ENCODE data around the gene HPD.

Gene HPD

DNA sequence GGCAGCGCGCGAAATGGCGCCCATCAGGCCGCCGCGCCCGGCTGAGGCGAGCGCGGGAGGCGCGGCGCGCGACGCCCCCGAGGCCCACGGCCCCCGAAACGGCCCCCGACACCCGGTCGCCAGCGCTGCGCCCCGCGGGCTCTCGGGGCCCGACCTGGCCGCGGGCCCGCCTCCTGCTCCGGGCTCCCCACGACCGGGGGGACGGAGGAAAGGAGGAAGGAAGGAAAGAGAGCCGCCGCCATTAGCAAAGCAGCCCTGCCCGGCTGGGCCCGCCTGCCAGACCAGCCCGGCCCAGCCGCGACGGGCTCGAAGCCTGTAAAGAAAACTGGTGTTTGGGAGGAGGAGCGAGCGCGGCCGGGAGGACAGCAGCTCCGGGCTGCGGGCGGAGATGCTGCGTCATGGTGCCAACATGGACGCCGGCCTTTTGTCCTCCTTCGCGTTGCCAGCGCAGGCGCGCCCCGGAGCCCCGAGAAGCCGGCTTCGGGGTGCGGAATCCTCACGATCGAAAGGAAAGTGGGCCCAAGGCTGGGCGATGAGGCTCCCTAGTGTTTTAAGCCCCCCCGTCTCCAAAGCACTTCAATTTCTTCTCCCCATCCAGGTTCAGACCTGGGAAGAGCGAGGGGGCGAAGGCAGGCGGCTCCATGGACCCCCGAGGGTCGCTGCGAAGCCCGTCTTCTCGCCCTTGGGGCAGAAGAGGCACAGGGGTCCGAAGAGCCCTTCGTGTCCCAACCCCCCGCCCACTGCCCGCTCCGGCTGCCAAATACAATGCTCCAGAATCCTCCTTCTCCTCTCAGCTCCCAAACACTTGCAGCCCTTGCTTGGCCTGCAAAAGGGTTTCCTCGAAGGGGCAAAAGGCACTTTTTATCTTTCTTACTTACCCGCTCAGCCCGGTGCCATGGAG is 57.7 kb downstream of the HPD start:
- peaks cover 0 to 10% of the 10 kb centered on the region in 2 donors for H3K36me3 ChIP-seq (ENCODE audit: control insufficient read depth in 1 of 2, insufficient read depth in 2 of 2, low read length in 2 of 2)
- peak overlapping the region; percentile 78 to 82 for H3K4me3 ChIP-seq (ENCODE audit: low read depth in 1 of 2, low read length in 2 of 2)
- H3K27ac ChIP-seq (ENCODE audit: low read length): peak overlapping the region; percentile 99
- H3K9me3 ChIP-seq (ENCODE audit: control insufficient read depth in 1 of 2, low read length in 2 of 2): no peaks in the 10 kb centered on the region
- H3K4me1 ChIP-seq (ENCODE audit: control insufficient read depth in 1 of 2, insufficient read depth in 2 of 2, low read length in 2 of 2): peaks cover 27 to 36% of the 10 kb centered on the region in 2 donors
- H3K27me3 ChIP-seq (ENCODE audit: low read depth, low read length): no peaks in the 10 kb centered on the region

DNA sequence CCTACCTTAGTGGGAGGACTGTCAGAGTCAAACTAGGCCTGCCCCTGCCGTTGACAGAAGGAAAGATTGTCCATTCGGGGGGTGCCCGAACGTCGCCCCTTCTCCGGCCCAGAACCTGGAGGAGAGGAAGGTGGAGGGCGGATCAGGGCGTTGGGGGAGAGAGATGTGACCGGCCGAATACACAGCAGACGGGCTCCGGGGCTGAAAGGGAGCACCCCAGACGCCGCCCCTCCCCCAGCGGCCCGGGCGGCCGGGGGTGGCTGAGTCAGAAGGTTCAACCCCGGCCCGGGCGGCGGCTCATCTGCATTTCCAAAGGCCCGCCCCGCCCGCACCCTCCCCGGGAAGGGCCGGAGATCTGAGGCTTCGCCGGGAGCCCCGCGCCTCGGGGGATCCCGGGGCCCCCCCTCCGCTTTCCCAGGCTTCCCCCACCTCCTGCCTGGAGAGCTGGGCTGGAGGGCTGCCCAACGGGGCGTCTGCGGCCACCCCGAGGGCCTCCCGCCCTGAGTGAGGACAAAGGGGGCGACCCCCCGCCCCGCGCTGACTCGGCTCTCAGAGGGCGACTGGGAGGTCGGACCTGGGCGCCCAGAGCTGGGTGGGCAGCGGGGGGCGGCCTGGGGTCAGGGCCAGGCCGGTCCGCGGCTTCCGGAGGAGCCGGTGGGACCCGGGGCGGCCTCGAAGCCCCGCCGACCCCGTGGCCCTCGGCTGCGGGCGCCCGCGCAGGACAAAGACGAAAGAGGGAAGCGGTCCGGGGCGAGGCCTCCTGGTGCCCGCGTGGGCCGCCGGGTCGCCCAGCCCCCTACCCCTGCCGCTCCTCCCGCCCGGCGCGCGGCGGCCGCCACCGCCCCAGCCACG is 58.6 kb downstream of the HPD start:
- peak overlapping the region; percentile 42 to 61 for H3K4me3 ChIP-seq (ENCODE audit: low read depth in 1 of 2, low read length in 2 of 2)
- H3K9me3 ChIP-seq (ENCODE audit: control insufficient read depth in 1 of 2, low read length in 2 of 2): no peaks in the 10 kb centered on the region
- H3K36me3 ChIP-seq (ENCODE audit: control insufficient read depth in 1 of 2, insufficient read depth in 2 of 2, low read length in 2 of 2): peaks cover 0 to 10% of the 10 kb centered on the region in 2 donors
- peaks cover 30 to 41% of the 10 kb centered on the region in 2 donors for H3K4me1 ChIP-seq (ENCODE audit: control insufficient read depth in 1 of 2, insufficient read depth in 2 of 2, low read length in 2 of 2)
- peak overlapping the region; percentile 60 for H3K27ac ChIP-seq (ENCODE audit: low read length)
- no peaks in the 10 kb centered on the region for H3K27me3 ChIP-seq (ENCODE audit: low read depth, low read length)

DNA sequence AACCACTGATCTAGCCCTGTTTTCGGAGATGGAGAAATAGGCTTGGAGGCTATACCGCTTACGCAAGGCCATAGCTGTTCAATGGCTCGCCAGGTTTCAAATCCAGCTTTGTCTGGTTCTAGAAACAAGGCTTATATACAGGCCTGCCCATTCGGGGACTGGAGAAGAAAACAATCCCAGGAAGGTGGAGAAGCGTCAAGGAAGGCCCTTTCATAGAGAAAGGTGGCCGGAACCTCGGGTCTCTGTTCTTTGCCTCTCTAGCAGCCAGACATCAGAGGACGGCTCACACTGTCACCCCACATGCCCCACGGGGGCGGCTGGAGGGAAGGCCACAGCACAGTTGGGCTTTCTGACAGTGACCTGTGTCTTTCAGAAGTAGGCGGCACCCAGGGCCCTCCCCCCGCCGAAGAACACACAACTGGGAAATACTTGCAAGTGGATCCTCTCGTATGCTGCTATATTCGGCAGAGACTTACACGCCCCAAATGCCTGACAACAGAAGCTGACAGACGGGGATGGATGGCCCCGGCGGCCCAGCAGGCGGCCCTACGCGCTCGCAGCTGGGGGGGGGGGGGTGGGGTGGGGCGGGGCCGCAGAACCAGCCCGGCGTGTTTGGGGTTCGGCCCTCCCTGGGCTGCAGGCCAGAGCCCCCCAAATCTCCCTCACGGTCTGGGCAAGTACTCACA is 59.4 kb downstream of the HPD start:
- H3K27ac ChIP-seq (ENCODE audit: low read length): peak overlapping the region; percentile 94
- peak overlapping the region; percentile 61 to 62 for H3K4me3 ChIP-seq (ENCODE audit: low read depth in 1 of 2, low read length in 2 of 2)
- H3K9me3 ChIP-seq (ENCODE audit: control insufficient read depth in 1 of 2, low read length in 2 of 2): no peaks in the 10 kb centered on the region
- no peaks in the 10 kb centered on the region for H3K27me3 ChIP-seq (ENCODE audit: low read depth, low read length)
- H3K36me3 ChIP-seq (ENCODE audit: control insufficient read depth in 1 of 2, insufficient read depth in 2 of 2, low read length in 2 of 2): peaks cover 0 to 10% of the 10 kb centered on the region in 2 donors
- peaks cover 37 to 48% of the 10 kb centered on the region in 2 donors for H3K4me1 ChIP-seq (ENCODE audit: control insufficient read depth in 1 of 2, insufficient read depth in 2 of 2, low read length in 2 of 2)

DNA sequence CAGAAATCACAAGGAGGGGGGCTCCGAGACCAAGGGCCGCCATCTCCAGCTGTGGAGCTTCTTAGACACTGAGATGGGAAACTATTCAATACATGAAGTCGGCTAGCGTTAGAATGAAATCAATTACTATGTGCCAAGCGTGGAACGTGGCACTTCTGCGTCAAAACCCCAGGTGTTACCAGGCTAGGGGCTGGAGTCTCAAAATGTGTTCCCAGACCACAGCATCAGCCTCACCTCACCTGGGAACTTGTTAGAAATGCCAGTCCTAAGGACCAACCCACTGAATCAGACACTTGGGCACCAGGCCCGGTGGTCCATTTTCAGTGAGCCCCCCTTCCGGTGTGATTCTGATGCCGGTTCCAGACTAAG is 59.9 kb downstream of the HPD start:
- no peaks in the 10 kb centered on the region for H3K9me3 ChIP-seq (ENCODE audit: control insufficient read depth in 1 of 2, low read length in 2 of 2)
- peak overlapping the region; percentile 94 for H3K27ac ChIP-seq (ENCODE audit: low read length)
- H3K36me3 ChIP-seq (ENCODE audit: control insufficient read depth in 1 of 2, insufficient read depth in 2 of 2, low read length in 2 of 2): peaks cover 0 to 10% of the 10 kb centered on the region in 2 donors
- H3K27me3 ChIP-seq (ENCODE audit: low read depth, low read length): no peaks in the 10 kb centered on the region
- peaks cover 37 to 54% of the 10 kb centered on the region in 2 donors for H3K4me1 ChIP-seq (ENCODE audit: control insufficient read depth in 1 of 2, insufficient read depth in 2 of 2, low read length in 2 of 2)
- H3K4me3 ChIP-seq (ENCODE audit: low read depth in 1 of 2, low read length in 2 of 2): peak overlapping the region; percentile 43 to 62

DNA sequence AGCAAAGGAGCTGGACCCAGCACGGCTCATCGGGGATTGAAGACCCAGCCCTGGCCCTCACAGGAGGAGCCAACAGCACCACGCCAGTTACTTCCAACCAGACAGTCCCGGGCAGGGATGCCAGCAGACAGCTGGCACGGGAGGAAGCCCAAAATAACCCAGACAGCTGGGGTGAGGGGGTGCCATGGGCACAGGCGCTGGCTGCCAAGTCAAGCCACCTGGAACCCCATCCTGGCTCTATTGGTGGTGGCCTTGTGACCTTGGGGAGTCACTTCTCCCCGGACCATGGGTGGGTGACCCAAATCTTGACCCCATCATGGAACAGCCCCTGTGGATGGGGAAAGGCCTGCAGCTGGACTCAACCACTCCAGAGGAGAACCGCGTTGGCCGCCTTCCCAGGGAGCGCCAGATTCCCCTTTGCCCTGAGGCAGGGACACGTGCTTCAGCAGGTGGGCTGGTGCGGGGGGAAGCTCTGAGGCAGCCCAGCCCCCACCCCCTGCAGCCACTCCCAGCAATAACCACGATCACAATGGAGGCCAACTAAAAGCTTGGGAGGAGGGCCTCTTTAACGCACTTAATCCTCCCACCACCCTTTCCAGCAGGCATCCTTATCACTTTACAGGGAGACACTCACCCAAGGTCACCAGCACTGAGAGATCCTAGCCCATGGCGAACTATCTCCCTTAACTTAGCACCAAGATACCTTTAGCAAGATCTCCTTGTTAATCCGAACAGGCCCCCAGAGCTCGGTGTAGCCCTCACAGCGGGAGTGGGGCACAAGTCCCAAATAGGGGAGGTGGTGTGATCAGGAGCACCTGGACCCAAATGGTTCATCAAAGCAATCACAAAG is 60.5 kb downstream of the HPD start:
- Histone ChIP-seq H3K4me1 (ENCODE audit: control insufficient read depth in 1 of 2, insufficient read depth in 2 of 2, low read length in 2 of 2) (peaks cover 37 to 56% of the 10 kb centered on the region in 2 donors), H3K27me3 (ENCODE audit: low read depth, low read length) (no peaks in the 10 kb centered on the region), H3K36me3 (ENCODE audit: control insufficient read depth in 1 of 2, insufficient read depth in 2 of 2, low read length in 2 of 2) (peaks cover 0 to 10% of the 10 kb centered on the region in 2 donors), H3K4me3 (ENCODE audit: low read depth in 1 of 2, low read length in 2 of 2) (peak overlapping the region; percentile 43 to 62), H3K27ac (ENCODE audit: low read length) (peak overlapping the region; percentile 94), H3K9me3 (ENCODE audit: control insufficient read depth in 1 of 2, low read length in 2 of 2) (no peaks in the 10 kb centered on the region)

DNA sequence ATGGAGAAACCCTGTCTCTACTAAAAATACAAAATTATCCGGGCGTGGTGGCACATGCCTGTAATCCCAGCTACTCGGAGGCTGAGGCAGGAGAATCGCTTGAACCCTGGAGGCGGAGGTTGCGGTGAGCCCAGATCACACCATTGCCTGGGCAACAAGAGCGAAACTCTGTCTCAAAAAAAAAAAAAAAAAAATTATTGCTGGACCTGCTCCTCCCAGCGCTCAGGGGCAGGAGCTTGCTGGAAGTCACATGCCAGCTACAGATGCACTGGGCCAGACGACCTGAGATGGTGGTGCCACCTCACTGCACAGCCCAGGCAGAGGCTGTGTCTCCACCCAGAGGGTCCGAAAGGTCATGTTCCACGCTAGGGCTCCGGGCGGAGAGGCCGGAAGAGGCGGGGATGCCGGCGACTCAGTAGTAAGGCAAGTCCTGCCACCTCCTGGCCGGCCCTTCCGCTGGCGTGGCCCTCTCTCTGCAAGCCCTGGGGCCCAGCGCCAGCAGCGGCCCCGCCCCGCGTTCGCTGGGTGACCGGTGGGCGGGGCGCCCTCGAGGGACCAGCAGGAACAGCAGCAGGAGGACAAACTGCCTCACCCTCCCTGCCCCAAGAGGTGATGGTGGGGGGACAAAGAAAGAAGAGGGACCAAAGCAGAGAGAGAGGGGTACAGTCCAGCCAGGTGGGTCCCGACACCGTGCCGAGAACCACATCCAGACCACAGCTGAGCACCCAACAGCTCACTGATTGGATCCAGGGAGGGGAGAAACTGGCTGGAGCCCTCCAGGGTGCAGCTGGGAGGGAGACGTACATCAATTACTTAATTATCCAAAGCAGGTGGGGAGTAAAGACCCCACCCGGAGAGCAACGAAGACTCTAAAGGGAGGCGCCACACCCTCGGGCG is 61.6 kb downstream of the HPD start:
- Histone ChIP-seq H3K4me1 (ENCODE audit: control insufficient read depth in 1 of 2, insufficient read depth in 2 of 2, low read length in 2 of 2) (peaks cover 37 to 56% of the 10 kb centered on the region in 2 donors), H3K9me3 (ENCODE audit: control insufficient read depth in 1 of 2, low read length in 2 of 2) (no peaks in the 10 kb centered on the region), H3K4me3 (ENCODE audit: low read depth in 1 of 2, low read length in 2 of 2) (peak overlapping the region; percentile 43 to 62), H3K27ac (ENCODE audit: low read length) (peak overlapping the region; percentile 94), H3K36me3 (ENCODE audit: control insufficient read depth in 1 of 2, insufficient read depth in 2 of 2, low read length in 2 of 2) (peaks cover 0 to 10% of the 10 kb centered on the region in 2 donors), H3K27me3 (ENCODE audit: low read depth, low read length) (no peaks in the 10 kb centered on the region)

DNA sequence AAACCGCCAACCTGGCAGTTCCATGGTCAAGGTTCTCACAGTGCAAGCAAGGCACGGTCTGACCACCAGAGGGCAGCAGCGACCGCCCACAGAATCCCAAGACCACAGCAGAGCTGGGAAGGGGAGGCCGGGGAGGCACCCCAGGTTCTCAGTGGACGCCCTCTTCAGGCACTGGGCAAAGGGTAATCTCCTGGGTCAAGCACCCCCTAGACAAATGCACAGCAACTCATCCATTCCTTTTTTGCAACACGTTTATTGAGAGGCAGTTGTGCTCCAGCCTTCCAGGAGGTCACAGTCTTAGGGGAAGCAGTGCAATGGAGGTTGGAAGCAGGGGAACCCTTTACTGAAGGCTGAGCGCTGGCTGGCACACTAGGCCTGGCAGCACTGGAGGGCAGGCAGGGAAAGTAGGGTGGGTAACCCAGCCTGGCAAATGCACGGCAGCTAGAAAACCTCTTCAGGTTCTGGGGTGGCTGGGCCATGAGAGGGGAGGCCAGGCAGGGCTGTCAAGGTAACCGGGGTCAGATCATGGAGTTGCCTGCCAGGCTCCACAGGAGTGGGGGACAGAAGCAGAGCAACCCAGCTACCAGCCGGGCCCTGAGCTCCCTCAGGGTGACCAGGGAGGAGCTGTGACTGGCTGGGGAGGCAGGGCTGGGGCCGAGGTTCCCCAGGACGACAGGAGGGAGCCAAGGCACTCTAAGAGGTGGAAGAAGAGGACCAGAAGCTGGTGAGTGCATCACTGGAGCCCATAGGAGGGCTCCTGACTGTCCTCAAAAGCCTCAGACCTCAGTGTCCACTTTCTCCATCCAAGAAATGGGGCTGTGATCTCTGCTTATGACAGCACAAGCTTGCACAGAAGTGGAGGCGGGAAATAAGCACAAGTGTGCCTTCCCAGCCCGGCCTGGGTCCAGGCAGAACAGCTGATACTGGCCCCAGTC is 63.4 kb downstream of the HPD start:
- H3K36me3 ChIP-seq (ENCODE audit: control insufficient read depth in 1 of 2, insufficient read depth in 2 of 2, low read length in 2 of 2): no peaks in the 10 kb centered on the region
- H3K27ac ChIP-seq (ENCODE audit: low read length): peak overlapping the region; percentile 86
- peaks cover 37 to 56% of the 10 kb centered on the region in 2 donors for H3K4me1 ChIP-seq (ENCODE audit: control insufficient read depth in 1 of 2, insufficient read depth in 2 of 2, low read length in 2 of 2)
- H3K4me3 ChIP-seq (ENCODE audit: low read depth in 1 of 2, low read length in 2 of 2): peak overlapping the region; percentile 53 to 71
- H3K27me3 ChIP-seq (ENCODE audit: low read depth, low read length): no peaks in the 10 kb centered on the region
- no peaks in the 10 kb centered on the region for H3K9me3 ChIP-seq (ENCODE audit: control insufficient read depth in 1 of 2, low read length in 2 of 2)

DNA sequence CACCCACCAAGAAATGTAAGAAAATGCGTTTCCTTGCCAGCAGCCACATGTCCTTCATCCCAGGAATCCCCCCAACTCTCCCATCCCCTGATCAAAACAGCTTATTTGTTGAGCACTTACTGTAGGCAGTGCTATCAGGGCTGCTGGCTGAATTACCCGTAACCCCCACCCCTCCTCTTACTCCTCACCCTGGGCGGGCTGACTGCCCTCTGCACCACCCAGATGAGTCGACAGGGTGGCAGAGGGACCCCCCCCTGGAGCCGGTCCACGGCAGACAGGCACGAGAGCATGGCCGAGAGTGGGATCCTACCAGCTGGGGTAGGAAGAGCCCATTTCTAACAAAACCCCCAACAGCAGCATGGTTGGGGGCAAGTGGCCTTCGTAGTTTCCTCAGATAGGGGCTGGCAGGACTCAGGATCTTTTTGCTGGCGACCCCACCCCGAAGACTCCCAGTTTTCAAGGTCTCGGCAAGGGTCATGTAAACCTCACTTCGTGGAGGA is 64.1 kb downstream of the HPD start:
- H3K27ac ChIP-seq (ENCODE audit: low read length): peak overlapping the region; percentile 86
- H3K9me3 ChIP-seq (ENCODE audit: control insufficient read depth in 1 of 2, low read length in 2 of 2): no peaks in the 10 kb centered on the region
- peaks cover 37 to 56% of the 10 kb centered on the region in 2 donors for H3K4me1 ChIP-seq (ENCODE audit: control insufficient read depth in 1 of 2, insufficient read depth in 2 of 2, low read length in 2 of 2)
- H3K4me3 ChIP-seq (ENCODE audit: low read depth in 1 of 2, low read length in 2 of 2): peak overlapping the region; percentile 53 to 71
- H3K36me3 ChIP-seq (ENCODE audit: control insufficient read depth in 1 of 2, insufficient read depth in 2 of 2, low read length in 2 of 2): no peaks in the 10 kb centered on the region
- H3K27me3 ChIP-seq (ENCODE audit: low read depth, low read length): no peaks in the 10 kb centered on the region
